Vagina (tissue), 2 donors: Measurements from ENCODE around the gene SHANK1. TPM values are rescaled to one million over a fixed set of nuclear protein-coding genes. Genes with fewer than 3 reads are reported as not detected.

ENCODE experiments used
- DNase-seq, 2 donors: peaks; one replicate each; pipeline ENCODE4 v3.0.0-alpha.2; 2017; ENCODE audit errors: extremely low spot score in 2 of 2
- H3K27ac ChIP-seq: fragments of 200-600 bp; sonication (generic); one replicate; pipeline ENCODE4 v1.5.1; 2019
- H3K27me3 ChIP-seq: fragments of 200-600 bp; sonication (generic); one replicate; pipeline ENCODE4 v1.5.1; 2019
- H3K36me3 ChIP-seq, 2 donors: fragments of 200-600 bp; sonication (generic); one replicate each; pipeline ENCODE4 v1.5.1; 2017 to 2019
- H3K4me1 ChIP-seq: fragments of 200-600 bp; sonication (generic); one replicate; pipeline ENCODE4 v1.5.1; 2019
- H3K4me3 ChIP-seq, 2 donors: fragments of 200-600 bp; sonication (generic); 1 replicate in 1 of 2; 2 replicates in 1 of 2; pipeline ENCODE4 v1.5.1; 2016 to 2019
- H3K9me3 ChIP-seq: fragments of 200-600 bp; sonication (generic); one replicate; pipeline ENCODE4 v1.5.1; 2019
- CTCF ChIP-seq, 3 experiments: fragments of 450-650 bp in 2 of 3; fragments of 200-600 bp in 1 of 3; sonication (generic) in 1 of 3; IDR thresholded peaks; one replicate each; pipeline ENCODE4 v1.5.1; 2017 to 2019; ENCODE audit warnings: antibody characterized with exemption in 3 of 3, mild to moderate bottlenecking in 2 of 3, moderate library complexity in 2 of 3
- POLR2A ChIP-seq, 2 donors: fragments of 450-650 bp; IDR thresholded peaks; one replicate each; pipeline ENCODE4 v1.6.1; 2017; ENCODE audit warnings: antibody characterized with exemption in 2 of 2, mild to moderate bottlenecking in 2 of 2, moderate library complexity in 2 of 2
- POLR2AphosphoS5 ChIP-seq, 2 donors: sonication (generic); formaldehyde crosslinking; IDR thresholded peaks; one replicate each; pipeline ENCODE4 v1.9.0; 2017; ENCODE audit warnings: antibody characterized with exemption in 2 of 2, mild to moderate bottlenecking in 2 of 2, low read depth in 1 of 2; ENCODE audit not compliant: insufficient read depth in 1 of 2
- intact Hi-C: fragments of 100-400 bp; cut with DNase I; formaldehyde crosslinking; loops from one replicate; pipeline ENCODE4 v1.15.1; 2023
- total RNA-seq: library from RNA; depleted of rRNA; stranded (reverse); fragments of >200 nt; gene quantifications from one replicate; pipeline ENCODE4 v1.2.3, GENCODE V29; 2016

SHANK1 gene
- total RNA-seq, 1 donor from 2014 or later, result 0.98 TPM

- Histone ChIP-seq H3K9me3 (peaks cover 9% of the 10 kb centered on the region), H3K27ac (no peak overlapping the region), H3K4me1 (peaks cover 3% of the 10 kb centered on the region), H3K27me3 (no peaks in the 10 kb centered on the region), H3K36me3 (no peaks in the 10 kb centered on the region), H3K4me3 (no peak overlapping the region)
- no peak for DNase-seq
- no peak for TF ChIP-seq POLR2A (IDR thresholded peaks at IDR 0.05)
- no peak for TF ChIP-seq CTCF (IDR thresholded peaks at IDR 0.05)
- no peak for TF ChIP-seq POLR2AphosphoS5 (IDR thresholded peaks at IDR 0.05; ENCODE audit: insufficient read depth in 1 of 2, low read depth in 1 of 2)
- intact Hi-C loops, result no loop called here
Observed at GRCh38 chr19:50633973-50634372, 85.6 kb downstream of the SHANK1 start.

GRCh38 chr19:50633359-50633758 lies 86.2 kb downstream of the SHANK1 start:
- intact Hi-C loops, result no loop called here
- no peak overlapping the region for H3K27ac ChIP-seq
- TF ChIP-seq POLR2A (IDR thresholded peaks at IDR 0.05) (no peak), POLR2AphosphoS5 (IDR thresholded peaks at IDR 0.05; ENCODE audit: insufficient read depth in 1 of 2, low read depth in 1 of 2) (no peak), CTCF (IDR thresholded peaks at IDR 0.05) (no peak)
- no peak overlapping the region for H3K4me3 ChIP-seq
- H3K9me3 ChIP-seq, result peaks cover 9% of the 10 kb centered on the region
- no peaks in the 10 kb centered on the region for H3K4me1 ChIP-seq
- DNase-seq, result no peak
- no peaks in the 10 kb centered on the region for H3K27me3 ChIP-seq
- no peaks in the 10 kb centered on the region for H3K36me3 ChIP-seq

GRCh38 chr19:50632151-50632835 lies 87.3 kb downstream of the SHANK1 start:
- Histone ChIP-seq H3K9me3 (peaks cover 9% of the 10 kb centered on the region), H3K36me3 (no peaks in the 10 kb centered on the region), H3K27me3 (no peaks in the 10 kb centered on the region), H3K4me1 (no peaks in the 10 kb centered on the region), H3K27ac (no peak overlapping the region), H3K4me3 (no peak overlapping the region)
- intact Hi-C loops, result no loop called here
- no peak for DNase-seq
- TF ChIP-seq POLR2A (IDR thresholded peaks at IDR 0.05) (no peak), CTCF (IDR thresholded peaks at IDR 0.05) (no peak), POLR2AphosphoS5 (IDR thresholded peaks at IDR 0.05; ENCODE audit: insufficient read depth in 1 of 2, low read depth in 1 of 2) (no peak)

GRCh38 chr19:50629801-50630200 lies 89.8 kb downstream of the SHANK1 start:
- DNase-seq, result no peak

More at GRCh38 chr19:50629801-50630200, 89.8 kb downstream of the SHANK1 start:
- no peak for TF ChIP-seq CTCF (IDR thresholded peaks at IDR 0.05)
- TF ChIP-seq POLR2AphosphoS5 (IDR thresholded peaks at IDR 0.05; ENCODE audit: insufficient read depth in 1 of 2, low read depth in 1 of 2), result no peak
- no peak for TF ChIP-seq POLR2A (IDR thresholded peaks at IDR 0.05)
- no peak overlapping the region for H3K4me3 ChIP-seq
- intact Hi-C loops, result no loop called here
- H3K27ac ChIP-seq, result no peak overlapping the region
- H3K27me3 ChIP-seq, result no peaks in the 10 kb centered on the region
- no peaks in the 10 kb centered on the region for H3K4me1 ChIP-seq
- no peaks in the 10 kb centered on the region for H3K36me3 ChIP-seq
- peaks cover 9% of the 10 kb centered on the region for H3K9me3 ChIP-seq
